K562 (cell line): ENCODE results near the gene ADRA1B. TPM values are rescaled to one million over a fixed set of nuclear protein-coding genes. Genes with fewer than 3 reads are reported as not detected.

Experiments
- ATAC-seq: fragments of 200-7000 bp; cut with Tn5 transposase; 3 replicates; pipeline ENCODE4 v1.9.1; 2020; ENCODE audit warnings: moderate library complexity
- BruUV-seq: library from RNA; stranded (reverse); fragments of 400-500 nt; replicated peaks from 2 replicates; lab custom pipeline; 2021; lab: Mats Ljungman, UMichigan
- CTCF ChIA-PET: fragments of 300-600 bp; formaldehyde crosslinking; extraction: SDS; loops from one replicate; lab custom pipeline; 2021; ENCODE audit warnings: low intra/inter-chr PET ratio; lab: Yijun Ruan, JAX
- POLR2A ChIA-PET: fragments of 300-600, 350-650 bp; sonication (Branson Sonifier 250); formaldehyde crosslinking; extraction: SDS; loops from one replicate; lab custom pipeline; 2021; ENCODE audit warnings: antibody characterized with exemption, inconsistent platforms; lab: Yijun Ruan, JAX
- DNase-seq, 4 experiments: peaks; one replicate each; pipeline versions ENCODE4 v3.0.0 to v3.0.0-alpha.2; 2011 to 2018; ENCODE audit warnings: low spot score in 3 of 4, mixed read lengths in 3 of 4; ENCODE audit errors: extremely low read depth in 1 of 4
- FAIRE-seq: peaks from 2 replicates; lab custom pipeline; 2011; peaks lifted over from hg19 to GRCh38; lab: Jason Lieb, UNC
- H2AFZ ChIP-seq: 2 replicates; pipeline ENCODE4 v1.6.0; 2011; ENCODE audit warnings: low read depth, low read length, control low read depth, inconsistent platforms
- H3K27ac ChIP-seq: fragments of 200-600 bp; 3 replicates; pipeline ENCODE4 v1.8.0; 2011; ENCODE audit warnings: low read depth, mild to moderate bottlenecking, control low read depth, inconsistent platforms, low read length, moderate library complexity, mixed read lengths; ENCODE audit errors: extremely low read depth
- H3K27me3 ChIP-seq, 2 experiments: fragments of 300-600 bp in 1 of 2; 2 replicates in 1 of 2; 3 replicates in 1 of 2; pipeline versions ENCODE4 v1.6.0 to v1.8.0; 2011; ENCODE audit warnings: inconsistent platforms in 2 of 2, low read length in 2 of 2, mild to moderate bottlenecking in 1 of 2, mixed read lengths in 1 of 2, moderate library complexity in 1 of 2; ENCODE audit not compliant: control insufficient read depth in 2 of 2, insufficient read depth in 2 of 2
- H3K36me3 ChIP-seq: fragments of 300-600 bp; 3 replicates; pipeline ENCODE4 v1.8.0; 2011; ENCODE audit warnings: mild to moderate bottlenecking, low read length, inconsistent platforms; ENCODE audit not compliant: control insufficient read depth, insufficient read depth
- H3K4me1 ChIP-seq, 2 experiments: fragments of 200-600 bp in 1 of 2; replicated peaks in 1 of 2; 2 replicates in 1 of 2; 3 replicates in 1 of 2; pipeline versions ENCODE4 v1.5.1 to v1.8.0; 2011; ENCODE audit warnings: inconsistent platforms in 2 of 2, low read length in 2 of 2, mild to moderate bottlenecking in 1 of 2, mixed read lengths in 1 of 2, moderate library complexity in 1 of 2; ENCODE audit not compliant: control insufficient read depth in 2 of 2, insufficient read depth in 2 of 2
- H3K4me2 ChIP-seq: 2 replicates; pipeline ENCODE4 v1.6.1; 2011; ENCODE audit warnings: low read length, control low read depth, inconsistent platforms, mixed read lengths; ENCODE audit not compliant: insufficient read depth
- H3K4me3 ChIP-seq: fragments of 200-600 bp; sonication (generic), shearing (Covaris generic); 2 replicates; pipeline ENCODE4 v1.5.1; 2016; ENCODE audit warnings: control low read depth, inconsistent platforms
- H3K79me2 ChIP-seq: fragments of 200-600 bp; 3 replicates; pipeline ENCODE4 v1.8.0; 2011; ENCODE audit warnings: low read length, inconsistent platforms; ENCODE audit not compliant: control insufficient read depth, insufficient read depth
- H3K9ac ChIP-seq, 2 experiments: 2 replicates each; pipeline versions ENCODE4 v1.6.0 to v1.6.1; 2011; ENCODE audit warnings: low read depth in 2 of 2, low read length in 2 of 2, control low read depth in 1 of 2, inconsistent platforms in 1 of 2, mild to moderate bottlenecking in 1 of 2, mixed read lengths in 1 of 2; ENCODE audit not compliant: insufficient read depth in 1 of 2
- H3K9me1 ChIP-seq: one replicate; pipeline ENCODE4 v1.6.0; 2011; ENCODE audit warnings: inconsistent platforms, mild to moderate bottlenecking, low read length, moderate library complexity; ENCODE audit not compliant: control insufficient read depth, insufficient read depth
- H3K9me3 ChIP-seq: replicated peaks from 2 replicates; pipeline ENCODE4 v1.5.1; 2011; ENCODE audit warnings: low read depth, low read length, inconsistent platforms; ENCODE audit not compliant: control insufficient read depth, insufficient read depth
- H4K20me1 ChIP-seq: replicated peaks from 2 replicates; pipeline ENCODE4 v1.6.1; 2011; ENCODE audit warnings: low read length, inconsistent platforms, mixed read lengths; ENCODE audit not compliant: control insufficient read depth, insufficient read depth
- BHLHE40 ChIP-seq: IDR thresholded peaks from 2 replicates; pipeline ENCODE4 v1.6.1; 2011; ENCODE audit warnings: low read length, improper control_type of control experiment
- CBX5 ChIP-seq: IDR thresholded peaks from 2 replicates; pipeline ENCODE4 v1.6.1; 2014; ENCODE audit warnings: low read depth, borderline replicate concordance
- E2F3 ChIP-seq: fragments of 250-450 bp; sonication (Bioruptor Pico); IDR thresholded peaks from 2 replicates; pipeline ENCODE4 v1.4.0; 2020; ENCODE audit warnings: mild to moderate bottlenecking
- ETS2 ChIP-seq: IDR thresholded peaks from 2 replicates; pipeline ENCODE4 v1.6.1; 2016; ENCODE audit warnings: borderline replicate concordance, missing genetic modification characterization, mild to moderate bottlenecking, moderate library complexity, missing compliant biosample characterization; ENCODE audit not compliant: poor library complexity, severe bottlenecking
- FOSL1 ChIP-seq: fragments of 200-800 bp; sonication (Bioruptor generic); conservative IDR thresholded peaks from 2 replicates; pipeline ENCODE4 v1.6.1; 2016; ENCODE audit warnings: missing genetic modification characterization, missing compliant biosample characterization
- FOXP4 ChIP-seq: sonication (generic); formaldehyde crosslinking; IDR thresholded peaks from 2 replicates; pipeline ENCODE4 v1.8.0; 2022; ENCODE audit warnings: mild to moderate bottlenecking, missing genetic modification reagents, borderline replicate concordance
- JUND ChIP-seq, 2 experiments: IDR thresholded peaks; 2 replicates in 1 of 2; 3 replicates in 1 of 2; pipeline ENCODE4 v1.6.1; 2011; ENCODE audit warnings: borderline replicate concordance in 2 of 2, low read depth in 2 of 2, low read length in 2 of 2, improper control_type of control experiment in 1 of 2, missing biosample characterization in 1 of 2, missing genetic modification characterization in 1 of 2, missing genetic modification reagents in 1 of 2
- KLF6 ChIP-seq: fragments of 250-450 bp; sonication (Bioruptor Pico); IDR thresholded peaks from 2 replicates; pipeline ENCODE4 v1.4.0; 2020; ENCODE audit warnings: mild to moderate bottlenecking, moderate library complexity, borderline replicate concordance
- PML ChIP-seq: IDR thresholded peaks from 2 replicates; pipeline ENCODE4 v1.6.1; 2012; ENCODE audit warnings: low read length, inconsistent platforms
- TCF3 ChIP-seq: sonication (generic); formaldehyde crosslinking; IDR thresholded peaks from 2 replicates; pipeline ENCODE4 v1.4.0; 2020; ENCODE audit warnings: mild to moderate bottlenecking, missing genetic modification reagents
- TCF7 ChIP-seq: sonication (generic); IDR thresholded peaks from 2 replicates; pipeline ENCODE4 v1.6.1; 2016; ENCODE audit warnings: antibody characterized with exemption, borderline replicate concordance
- WGBS: fragments of 100-300 bp; shearing (Covaris generic); methylation state at CpG from one replicate; pipeline ENCODE4 v1.1.6; 2016; ENCODE audit warnings: low coverage, mixed read lengths; ENCODE audit not compliant: insufficient coverage; ENCODE audit errors: missing lambda C conversion rate; 5-methylcytosine and 5-hydroxymethylcytosine counted together
- in situ Hi-C: fragments of 300-500 bp; cut with MboI; formaldehyde crosslinking; loops from 4 replicates; pipeline ENCODE4 v1.15.0; 2018; ENCODE audit warnings: inconsistent platforms, mixed read lengths
- intact Hi-C: fragments of 100-400 bp; cut with micrococcal nuclease; formaldehyde crosslinking; loops from 2 replicates; pipeline ENCODE4 v1.14.2; 2022
- polyA plus RNA-seq, 8 experiments: library from polyadenylated mRNA; depleted of rRNA in 4 of 8; stranded (reverse) in 5 of 8; unstranded in 3 of 8; fragments of >200 nt; fragmentation: Nextera tagmentation in 2 of 8; fragmentation: Illumina TruSeq in 1 of 8; extraction: Ambion mirVana in 2 of 8; extraction: Trizol in 1 of 8; gene quantifications; 2 replicates each; pipeline versions ENCODE4 v1.2.1 to v1.2.3, GENCODE V29; 2011 to 2014; ENCODE audit warnings: inconsistent platforms in 1 of 8, missing spikeins in 1 of 8
- total RNA-seq, 7 experiments: library from RNA; depleted of rRNA in 6 of 7; stranded (reverse); fragments of >200 nt in 6 of 7; fragmentation: Illumina TruSeq in 2 of 7; extraction: Trizol in 2 of 7; gene quantifications; 2 replicates each; pipeline versions ENCODE4 v1.2.1 to v1.2.3, GENCODE V29; 2011 to 2021; ENCODE audit warnings: low replicate concordance in 1 of 7
- TF ChIP-seq, protein P1 (sequence below), 2 experiments: fragments of 450-650 bp in 1 of 2; sonication (generic) in 1 of 2; formaldehyde crosslinking in 1 of 2; IDR thresholded peaks in 1 of 2; conservative IDR thresholded peaks in 1 of 2; 2 replicates each; pipeline versions ENCODE4 v1.6.1 to v1.8.1; 2016 to 2023; ENCODE audit warnings: mild to moderate bottlenecking in 2 of 2, moderate library complexity in 2 of 2, inconsistent platforms in 1 of 2, missing genetic modification reagents in 1 of 2

Gene ADRA1B
- total and polyA plus RNA-seq, 9 of the 15 experiments (the other 6 are each of a cell fraction or from before 2014, with no cell fraction given): not detected

DNA sequence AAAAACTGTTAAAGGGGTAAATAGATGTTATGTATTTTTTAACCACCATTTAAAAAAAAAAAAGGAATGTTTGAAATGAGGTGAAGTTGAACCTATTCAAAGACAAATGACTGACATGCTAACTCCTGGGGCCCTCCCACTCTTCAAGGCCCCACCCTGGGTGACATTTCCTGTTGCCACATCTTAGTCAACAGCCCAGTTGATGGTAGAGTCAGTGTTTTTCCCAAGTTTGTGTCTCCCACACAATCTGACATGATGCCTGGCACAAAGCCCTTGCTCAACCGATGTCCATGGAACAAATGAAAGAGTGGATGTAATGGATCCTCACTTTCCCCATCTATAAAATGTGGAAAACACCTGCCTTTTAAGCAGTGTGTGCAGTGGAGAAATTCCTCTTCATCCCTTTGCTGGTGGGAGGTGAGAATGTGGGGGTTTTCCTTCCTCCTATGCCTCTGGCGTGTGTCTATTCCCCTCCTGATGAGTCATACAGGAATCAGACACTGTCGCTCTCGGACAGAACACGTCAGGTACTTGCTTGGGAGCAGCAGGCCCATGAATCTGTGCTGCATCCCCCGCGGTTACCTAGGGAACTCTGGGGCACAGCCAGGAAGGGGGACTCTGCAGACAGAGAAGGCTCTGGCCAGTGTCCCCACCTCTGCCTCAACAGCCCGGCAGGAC lies 13.7 kb upstream of the ADRA1B start:
- no peaks in the 10 kb centered on the region for H4K20me1 ChIP-seq
- ChIA-PET CTCF (no interaction called here), POLR2A (no interaction called here)
- in situ Hi-C loops: no loop called here
- no peak overlapping the region for H2AFZ ChIP-seq
- FAIRE-seq: no peak
- no TSS peak for BruUV-seq
- H3K9ac ChIP-seq: no peak overlapping the region
- H3K27me3 ChIP-seq: peaks cover 0 to 5% of the 10 kb centered on the region in 2 experiments; a peak in 1 of 5 replicates
- no peak overlapping the region for H3K4me3 ChIP-seq
- H3K4me2 ChIP-seq: no peak overlapping the region
- H3K79me2 ChIP-seq: no peaks in the 10 kb centered on the region
- H3K9me1 ChIP-seq: no peaks in the 10 kb centered on the region
- H3K9me3 ChIP-seq: no peaks in the 10 kb centered on the region
- no peaks in the 10 kb centered on the region for H3K4me1 ChIP-seq
- no peaks in the 10 kb centered on the region for H3K36me3 ChIP-seq
- ATAC-seq: no peak; the same call in 2 of the 3 replicates
- intact Hi-C loops: no loop called here
- TF ChIP-seq BHLHE40 (no peak), KLF6 (CRISPR knock-in tag) (no peak), E2F3 (no peak), ETS2 (tag) (no peak), JUND (IDR thresholded peaks at IDR 0.05; ENCODE audit: borderline replicate concordance, low read depth, low read length) (peak; percentile 54; the same call in 1 of the 2 replicates), JUND (tag; IDR thresholded peaks at IDR 0.05; ENCODE audit: borderline replicate concordance, low read depth, low read length) (no peak), FOXP4 (CRISPR knock-in tag) (no peak), TCF7 (no peak), CBX5 (no peak), FOSL1 (tag) (peak; percentile 38; the same call in 1 of the 2 replicates), TCF3 (CRISPR knock-in tag) (no peak), PML (no peak)
- TF ChIP-seq, protein P1, sequence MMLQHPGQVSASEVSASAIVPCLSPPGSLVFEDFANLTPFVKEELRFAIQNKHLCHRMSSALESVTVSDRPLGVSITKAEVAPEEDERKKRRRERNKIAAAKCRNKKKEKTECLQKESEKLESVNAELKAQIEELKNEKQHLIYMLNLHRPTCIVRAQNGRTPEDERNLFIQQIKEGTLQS (IDR thresholded peaks at IDR 0.05): peak; percentile 55; the same call in 1 of the 2 replicates
- TF ChIP-seq, protein P1 (CRISPR knock-in tag; conservative IDR thresholded peaks at IDR 0.05): no peak
- no peak for DNase-seq
- 3% methylated on average over 8 of the region's 8 CpGs for WGBS
- no peak overlapping the region for H3K27ac ChIP-seq
